ENCODE results near the gene ARAP3. TPM values are rescaled to one million over a fixed set of nuclear protein-coding genes. Genes with fewer than 3 reads are reported as not detected.

Gene ARAP3
- total and polyA plus RNA-seq, 3 donors from 2014 or later, result 4.0 to 4.8 (median 4.1) TPM

DNA sequence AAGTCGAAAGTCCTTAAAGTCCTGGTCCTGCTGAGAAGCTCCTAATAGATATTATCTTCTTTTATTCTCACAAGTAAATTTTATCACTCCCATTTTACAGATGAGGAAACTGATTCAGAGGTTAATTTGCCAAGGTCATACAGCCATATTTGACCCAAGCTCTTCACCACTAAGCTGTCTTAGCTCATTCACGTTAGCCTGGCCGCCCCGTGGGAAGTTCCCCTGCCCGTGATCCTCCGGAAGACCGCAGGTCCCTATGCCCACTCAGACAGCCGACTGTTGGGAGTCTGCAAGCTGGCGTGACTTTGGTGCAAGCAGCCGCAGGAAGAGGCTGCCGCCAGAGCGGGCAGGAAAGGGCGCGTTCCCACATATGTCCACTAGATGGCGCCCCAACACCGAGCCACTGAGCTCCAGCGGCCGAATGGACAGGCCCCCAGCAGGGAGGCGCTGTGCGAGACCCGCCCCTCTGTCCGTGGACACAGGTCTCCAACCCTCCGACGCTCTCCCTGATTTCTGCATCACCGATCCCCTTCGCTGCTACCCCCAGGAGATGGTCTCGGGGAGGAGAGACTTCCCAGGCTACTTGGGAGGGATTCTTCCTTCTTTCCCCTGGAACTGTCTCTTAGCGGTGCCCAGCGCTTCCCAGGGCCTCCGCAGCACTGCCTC, 10.0 kb upstream of the ARAP3 start:
- no peaks in the 10 kb centered on the region for H3K27me3 ChIP-seq
- peak; percentile 91 for DNase-seq
- no peaks in the 10 kb centered on the region for H3K4me1 ChIP-seq
- WGBS, 2 donors, result 2 to 3% methylated on average over 18 to 24 of the region's 30 CpGs
- H3K4me3 ChIP-seq, result peak overlapping the region in 1 of 2 donors; percentile 32
- H3K27ac ChIP-seq, result no peak overlapping the region
- no peaks in the 10 kb centered on the region for H3K9me3 ChIP-seq
- no peaks in the 10 kb centered on the region for H3K36me3 ChIP-seq (ENCODE audit: low read depth, missing control alignments)
- intact Hi-C loops (cut with DNase I; ENCODE audit: low total_unique reads), result no loop called here
- no peak for TF ChIP-seq POLR2A (IDR thresholded peaks at IDR 0.05)
- TF ChIP-seq, protein P1, sequence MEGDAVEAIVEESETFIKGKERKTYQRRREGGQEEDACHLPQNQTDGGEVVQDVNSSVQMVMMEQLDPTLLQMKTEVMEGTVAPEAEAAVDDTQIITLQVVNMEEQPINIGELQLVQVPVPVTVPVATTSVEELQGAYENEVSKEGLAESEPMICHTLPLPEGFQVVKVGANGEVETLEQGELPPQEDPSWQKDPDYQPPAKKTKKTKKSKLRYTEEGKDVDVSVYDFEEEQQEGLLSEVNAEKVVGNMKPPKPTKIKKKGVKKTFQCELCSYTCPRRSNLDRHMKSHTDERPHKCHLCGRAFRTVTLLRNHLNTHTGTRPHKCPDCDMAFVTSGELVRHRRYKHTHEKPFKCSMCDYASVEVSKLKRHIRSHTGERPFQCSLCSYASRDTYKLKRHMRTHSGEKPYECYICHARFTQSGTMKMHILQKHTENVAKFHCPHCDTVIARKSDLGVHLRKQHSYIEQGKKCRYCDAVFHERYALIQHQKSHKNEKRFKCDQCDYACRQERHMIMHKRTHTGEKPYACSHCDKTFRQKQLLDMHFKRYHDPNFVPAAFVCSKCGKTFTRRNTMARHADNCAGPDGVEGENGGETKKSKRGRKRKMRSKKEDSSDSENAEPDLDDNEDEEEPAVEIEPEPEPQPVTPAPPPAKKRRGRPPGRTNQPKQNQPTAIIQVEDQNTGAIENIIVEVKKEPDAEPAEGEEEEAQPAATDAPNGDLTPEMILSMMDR (IDR thresholded peaks at IDR 0.05), result peak; percentile 95 to 98 (median 97)

DNA sequence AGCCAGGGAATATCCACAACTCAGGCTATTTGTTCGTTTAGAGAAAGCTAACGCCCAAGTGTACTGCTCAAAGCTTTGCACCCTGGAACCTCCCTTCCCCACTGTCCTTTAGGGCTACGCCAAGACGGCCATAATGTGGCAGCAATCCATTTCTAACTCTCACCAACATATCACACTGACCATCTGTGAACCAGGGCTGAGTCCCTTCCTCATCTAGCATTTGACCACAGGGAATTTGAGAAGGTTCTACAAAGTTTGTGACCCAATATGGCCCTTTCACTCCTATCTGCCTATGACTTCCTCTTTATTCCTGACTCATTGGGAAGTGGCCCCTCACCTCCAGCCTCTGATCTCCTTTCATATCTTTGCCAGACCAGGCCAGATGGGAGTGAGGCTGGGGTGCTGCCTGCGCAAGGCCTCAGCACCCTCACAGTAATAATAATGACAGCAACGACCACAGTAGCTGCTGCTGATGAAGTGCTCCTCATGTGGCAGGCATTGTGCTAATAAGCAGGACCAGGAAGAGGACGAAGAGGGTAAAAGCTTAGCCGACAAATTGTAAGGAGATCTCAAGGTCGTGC, 9.3 kb upstream of the ARAP3 start:
- Histone ChIP-seq H3K9me3 (no peaks in the 10 kb centered on the region), H3K4me1 (no peaks in the 10 kb centered on the region), H3K27ac (no peak overlapping the region), H3K4me3 (no peak overlapping the region), H3K27me3 (no peaks in the 10 kb centered on the region), H3K36me3 (ENCODE audit: low read depth, missing control alignments) (no peaks in the 10 kb centered on the region)
- WGBS, 2 donors, result 69 to 70% methylated on average over 9 of the region's 9 CpGs
- TF ChIP-seq, protein P1 (IDR thresholded peaks at IDR 0.05), result no peak
- no peak for TF ChIP-seq POLR2A (IDR thresholded peaks at IDR 0.05)
- intact Hi-C loops (cut with DNase I; ENCODE audit: low total_unique reads), result no loop called here
- no peak for DNase-seq

DNA sequence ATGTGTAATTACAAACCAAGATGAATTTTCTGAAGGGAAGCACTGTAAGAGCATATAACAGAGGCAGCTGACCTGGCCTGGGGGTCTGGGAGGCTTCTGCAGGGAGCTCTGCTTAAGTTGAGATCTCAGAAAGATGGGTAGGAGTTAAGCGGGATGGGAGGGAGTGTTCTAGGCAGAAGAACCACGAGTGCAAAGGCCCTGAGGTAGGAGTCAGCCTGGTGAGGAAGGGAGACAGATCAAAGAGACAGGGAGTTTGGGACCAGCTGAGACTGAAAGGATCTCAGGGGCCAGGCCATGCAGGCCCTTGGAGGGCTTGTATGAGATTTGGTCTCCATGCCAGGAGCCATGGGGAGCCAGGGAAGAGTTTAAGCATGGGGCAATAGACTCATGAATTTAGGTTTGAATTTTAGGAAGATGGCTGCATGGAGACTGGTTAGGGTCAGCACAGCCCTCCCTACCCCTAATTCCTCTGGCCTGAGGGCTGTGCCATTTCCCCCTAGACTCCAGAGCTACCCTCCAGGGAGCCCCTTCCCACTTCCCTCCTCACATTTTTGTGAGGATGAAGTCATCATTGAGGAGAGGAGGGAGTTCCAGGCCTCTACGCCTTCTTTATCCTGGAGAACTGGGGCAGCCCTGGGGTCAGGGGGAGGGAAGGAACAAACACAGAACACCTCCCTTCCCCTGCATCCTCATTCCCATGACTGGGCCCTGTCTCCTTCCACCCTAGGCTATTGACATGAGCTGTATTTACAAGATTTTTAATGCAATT, 4.8 kb upstream of the ARAP3 start:
- no peak for TF ChIP-seq POLR2A (IDR thresholded peaks at IDR 0.05)
- TF ChIP-seq, protein P1 (IDR thresholded peaks at IDR 0.05), result no peak
- Histone ChIP-seq H3K27ac (no peak overlapping the region), H3K4me1 (peaks cover 5% of the 10 kb centered on the region), H3K36me3 (ENCODE audit: low read depth, missing control alignments) (no peaks in the 10 kb centered on the region), H3K27me3 (no peaks in the 10 kb centered on the region), H3K4me3 (no peak overlapping the region), H3K9me3 (no peaks in the 10 kb centered on the region)
- intact Hi-C loops (cut with DNase I; ENCODE audit: low total_unique reads), result no loop called here
- WGBS, 2 donors, result 80 to 91% methylated on average over 3 of the region's 3 CpGs
- DNase-seq, result no peak

DNA sequence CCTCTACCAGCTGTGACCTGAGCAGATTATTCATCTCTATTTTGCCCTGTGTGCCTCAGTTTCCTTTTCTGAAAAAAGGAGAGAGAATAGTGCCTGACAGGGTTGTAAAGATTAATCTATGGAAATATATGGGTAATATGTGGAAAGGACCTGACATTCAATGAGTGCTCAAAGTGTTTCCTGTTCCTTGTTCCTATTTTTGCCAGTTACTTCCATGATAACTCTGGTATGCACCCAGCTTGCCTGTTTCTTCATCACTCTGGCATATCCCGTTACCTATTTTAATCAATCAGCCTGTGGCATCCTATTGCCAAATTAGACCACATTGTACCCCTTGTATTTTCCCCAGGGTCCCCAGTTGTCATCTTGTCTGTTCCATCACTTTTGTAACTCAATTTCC, 3.6 kb upstream of the ARAP3 start:
- Histone ChIP-seq H3K4me3 (no peak overlapping the region), H3K4me1 (peaks cover 5% of the 10 kb centered on the region), H3K27ac (no peak overlapping the region), H3K36me3 (ENCODE audit: low read depth, missing control alignments) (no peaks in the 10 kb centered on the region), H3K9me3 (no peaks in the 10 kb centered on the region), H3K27me3 (no peaks in the 10 kb centered on the region)
- TF ChIP-seq POLR2A (IDR thresholded peaks at IDR 0.05), result no peak
- TF ChIP-seq, protein P1 (IDR thresholded peaks at IDR 0.05), result no peak
- 83 to 86% methylated on average over 1 of the region's 1 CpG for WGBS, 2 donors
- DNase-seq, result no peak
- intact Hi-C loops (cut with DNase I; ENCODE audit: low total_unique reads), result no loop called here

Measured in testis (tissue), 3 donors.